ENCODE data around the gene HMCN2. TPM values are rescaled to one million over a fixed set of nuclear protein-coding genes. Genes with fewer than 3 reads are reported as not detected.

The HMCN2 gene
- total RNA-seq, 1 donor from 2014 or later, result 0.06 TPM

DNA sequence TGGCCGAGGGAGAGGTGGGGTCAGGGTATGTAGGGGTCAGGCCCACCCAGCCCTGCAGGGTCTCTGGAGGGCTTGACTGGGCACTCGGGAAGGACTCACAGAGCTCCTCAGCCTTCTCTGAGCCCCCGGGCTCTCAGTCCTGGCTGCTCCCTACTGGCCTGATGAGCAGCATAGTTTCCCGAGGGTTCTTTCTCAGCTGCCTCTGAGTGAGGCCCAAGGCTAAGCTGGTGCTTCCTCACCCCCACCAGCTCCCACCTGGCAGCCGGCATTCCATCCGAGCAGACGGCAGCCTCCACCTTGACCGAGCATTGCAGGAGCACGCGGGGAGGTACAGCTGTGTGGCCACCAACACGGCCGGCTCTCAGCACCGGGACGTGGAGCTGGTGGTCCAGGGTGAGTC lies 56.0 kb downstream of the HMCN2 start:
- no peak for DNase-seq (ENCODE audit: low read depth)
- no peak overlapping the region for H3K4me3 ChIP-seq (ENCODE audit: low read depth, low read length)
- TF ChIP-seq, protein P1, sequence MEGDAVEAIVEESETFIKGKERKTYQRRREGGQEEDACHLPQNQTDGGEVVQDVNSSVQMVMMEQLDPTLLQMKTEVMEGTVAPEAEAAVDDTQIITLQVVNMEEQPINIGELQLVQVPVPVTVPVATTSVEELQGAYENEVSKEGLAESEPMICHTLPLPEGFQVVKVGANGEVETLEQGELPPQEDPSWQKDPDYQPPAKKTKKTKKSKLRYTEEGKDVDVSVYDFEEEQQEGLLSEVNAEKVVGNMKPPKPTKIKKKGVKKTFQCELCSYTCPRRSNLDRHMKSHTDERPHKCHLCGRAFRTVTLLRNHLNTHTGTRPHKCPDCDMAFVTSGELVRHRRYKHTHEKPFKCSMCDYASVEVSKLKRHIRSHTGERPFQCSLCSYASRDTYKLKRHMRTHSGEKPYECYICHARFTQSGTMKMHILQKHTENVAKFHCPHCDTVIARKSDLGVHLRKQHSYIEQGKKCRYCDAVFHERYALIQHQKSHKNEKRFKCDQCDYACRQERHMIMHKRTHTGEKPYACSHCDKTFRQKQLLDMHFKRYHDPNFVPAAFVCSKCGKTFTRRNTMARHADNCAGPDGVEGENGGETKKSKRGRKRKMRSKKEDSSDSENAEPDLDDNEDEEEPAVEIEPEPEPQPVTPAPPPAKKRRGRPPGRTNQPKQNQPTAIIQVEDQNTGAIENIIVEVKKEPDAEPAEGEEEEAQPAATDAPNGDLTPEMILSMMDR (conservative IDR thresholded peaks at IDR 0.05; ENCODE audit: low read depth, low read length), result no peak

DNA sequence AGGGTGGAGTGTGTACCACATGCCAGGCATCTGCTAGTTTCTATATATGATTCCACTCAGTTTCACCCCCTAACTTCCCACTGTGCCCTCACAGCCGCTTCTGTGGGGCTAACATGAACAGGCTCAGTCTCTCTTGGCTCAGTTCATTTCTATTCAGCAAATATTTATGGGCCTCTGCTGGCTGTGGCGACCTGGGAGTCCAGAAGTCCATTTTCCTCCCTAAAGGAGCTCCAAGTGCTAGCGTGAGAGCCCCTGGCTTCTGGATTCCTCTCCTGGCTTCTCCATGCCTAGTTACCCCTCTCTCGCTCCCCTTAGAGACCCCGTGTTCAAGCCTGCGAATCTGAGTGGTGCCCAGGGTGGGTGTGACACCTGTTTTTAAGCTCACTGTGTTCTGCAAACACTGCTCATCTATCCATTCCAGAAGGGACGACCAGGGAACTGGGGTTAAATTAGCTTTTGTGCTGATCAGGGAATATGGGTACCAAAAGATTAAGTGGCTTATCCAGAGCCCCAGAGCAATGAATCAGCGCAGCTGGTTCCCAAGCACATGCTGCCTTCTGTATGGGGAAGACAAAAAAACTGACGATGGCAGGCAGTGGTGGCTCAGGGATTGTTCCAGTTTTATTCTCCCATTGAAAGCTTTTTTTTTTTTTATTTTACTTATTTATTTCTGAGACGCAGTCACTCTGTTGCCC lies 57.6 kb downstream of the HMCN2 start:
- H3K4me3 ChIP-seq (ENCODE audit: low read depth, low read length), result no peak overlapping the region
- TF ChIP-seq, protein P1 (conservative IDR thresholded peaks at IDR 0.05; ENCODE audit: low read depth, low read length), result no peak
- no peak for DNase-seq (ENCODE audit: low read depth)

DNA sequence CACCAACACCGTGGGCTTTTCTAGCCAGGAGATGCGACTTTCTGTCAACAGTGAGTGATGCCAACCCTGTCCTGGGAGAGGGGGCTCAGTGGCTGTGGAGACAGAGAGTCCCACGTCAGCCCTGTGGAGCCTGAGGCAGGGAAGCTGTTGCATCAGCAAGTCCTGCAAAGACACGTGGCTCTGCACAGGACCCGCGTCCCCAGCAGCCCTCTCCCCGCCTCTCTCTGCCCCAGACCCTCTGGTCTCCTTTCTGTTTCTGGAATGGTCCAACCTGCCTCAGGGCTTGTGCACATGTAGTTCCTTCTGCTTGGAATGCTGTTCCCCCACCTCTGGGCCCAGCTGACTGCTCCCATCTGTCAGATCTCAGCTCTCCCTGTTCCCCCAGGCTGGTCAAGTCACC lies 60.4 kb downstream of the HMCN2 start:
- H3K4me3 ChIP-seq (ENCODE audit: low read depth, low read length), result no peak overlapping the region
- DNase-seq (ENCODE audit: low read depth), result no peak
- TF ChIP-seq, protein P1 (conservative IDR thresholded peaks at IDR 0.05; ENCODE audit: low read depth, low read length), result no peak

DNA sequence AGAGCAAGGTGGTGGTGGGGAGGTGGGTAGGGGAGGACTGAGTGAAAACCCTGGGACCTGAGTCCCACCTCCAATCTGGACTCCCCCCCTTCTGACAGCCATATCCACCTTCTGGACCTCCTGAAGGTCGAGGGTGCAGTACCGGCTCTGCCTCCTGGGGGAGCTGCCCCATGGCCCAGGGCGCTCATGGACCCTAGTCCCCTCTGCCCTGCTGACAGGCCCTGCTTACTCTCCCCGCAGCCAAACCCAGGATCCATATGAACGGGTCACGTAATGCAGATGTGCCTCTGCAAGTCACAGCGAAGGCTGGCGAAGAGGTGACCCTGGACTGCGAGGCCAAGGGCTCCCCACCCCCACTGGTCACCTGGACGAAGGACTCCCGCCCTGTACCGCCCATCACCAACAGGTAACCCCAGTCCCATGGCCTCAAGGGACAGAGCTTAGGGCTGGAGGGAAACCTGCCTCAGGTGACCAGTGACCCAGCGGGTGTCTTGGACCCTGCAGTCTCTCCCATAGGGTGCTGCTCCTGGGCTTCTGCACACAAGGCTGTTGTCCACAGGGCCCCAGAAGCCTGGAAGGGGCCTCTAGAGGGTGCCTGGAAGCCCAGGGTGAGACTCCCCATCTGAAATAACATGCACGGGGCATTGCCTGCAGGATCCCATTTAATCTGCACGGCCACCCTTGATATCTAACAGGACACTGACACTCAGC lies 61.7 kb downstream of the HMCN2 start:
- TF ChIP-seq, protein P1 (conservative IDR thresholded peaks at IDR 0.05; ENCODE audit: low read depth, low read length), result peak; percentile 35
- no peak overlapping the region for H3K4me3 ChIP-seq (ENCODE audit: low read depth, low read length)
- DNase-seq (ENCODE audit: low read depth), result no peak

DNA sequence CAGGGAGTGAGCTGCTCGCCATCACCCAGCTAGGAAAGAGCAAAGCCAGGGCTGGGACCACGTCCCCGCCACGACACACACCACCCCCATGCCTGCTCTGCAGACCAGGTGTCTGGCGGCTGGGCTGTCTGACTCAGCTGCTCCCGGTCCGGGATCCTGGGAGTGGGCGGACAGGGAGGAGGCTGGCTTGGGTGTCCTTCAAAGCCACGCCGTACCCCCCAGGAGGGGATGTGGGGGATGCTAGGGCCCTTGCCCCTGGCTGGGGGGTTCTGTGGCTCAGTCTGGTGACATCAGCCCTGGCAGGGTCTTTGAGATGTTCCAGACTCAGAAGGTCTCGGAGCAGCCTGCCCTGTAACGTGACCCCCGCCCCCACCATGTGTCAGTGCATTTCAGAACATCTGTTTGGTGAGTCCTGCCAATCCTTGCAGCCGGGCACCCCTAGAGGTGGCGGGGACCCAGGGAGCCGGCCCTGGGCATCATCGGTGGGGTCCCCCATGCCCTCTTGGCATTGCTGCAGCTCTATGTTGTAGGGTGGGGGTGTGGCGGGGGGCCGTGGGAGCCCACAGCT lies 62.3 kb downstream of the HMCN2 start:
- H3K4me3 ChIP-seq (ENCODE audit: low read depth, low read length), result no peak overlapping the region
- no peak for DNase-seq (ENCODE audit: low read depth)
- TF ChIP-seq, protein P1 (conservative IDR thresholded peaks at IDR 0.05; ENCODE audit: low read depth, low read length), result no peak

DNA sequence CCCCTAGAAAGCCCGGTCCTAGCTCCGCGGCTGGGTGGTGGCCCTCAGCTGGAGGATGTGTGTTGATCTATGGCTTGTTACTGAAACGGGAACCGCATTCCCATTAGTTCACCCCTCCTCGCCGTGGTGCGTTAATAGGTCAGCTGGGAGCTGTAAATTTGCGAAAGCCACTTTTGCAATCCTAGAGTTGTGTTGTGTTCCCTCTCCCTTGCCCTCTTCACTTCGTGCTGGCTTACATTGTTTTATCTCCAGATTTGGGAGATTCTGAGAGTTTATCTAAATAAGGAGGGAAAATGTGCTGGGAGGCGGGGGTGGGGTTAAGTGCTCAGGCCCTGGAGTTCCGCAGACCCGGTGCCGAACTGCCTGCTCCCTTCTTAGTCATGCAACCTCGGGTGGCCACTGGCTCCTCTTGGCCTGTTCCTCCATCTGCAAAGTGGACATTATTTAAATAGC lies 62.8 kb downstream of the HMCN2 start:
- no peak overlapping the region for H3K4me3 ChIP-seq (ENCODE audit: low read depth, low read length)
- TF ChIP-seq, protein P1 (conservative IDR thresholded peaks at IDR 0.05; ENCODE audit: low read depth, low read length), result no peak
- no peak for DNase-seq (ENCODE audit: low read depth)
